Brain pericyte (primary cell): ENCODE data around the gene MCOLN1.

Experiments
- DNase-seq: peaks from one replicate; pipeline ENCODE4 v3.0.0-alpha.2; 2012; ENCODE audit warnings: low read depth, low spot score

The MCOLN1 gene

GRCh38 chr19:7522072-7522922 is at the start of gene MCOLN1:
Gene MCOLN1 (plus strand): TSS chr19:7522624. CDS start chr19:7522751, 127 bp downstream.
- DNase-seq, result peak; percentile 92

DNA sequence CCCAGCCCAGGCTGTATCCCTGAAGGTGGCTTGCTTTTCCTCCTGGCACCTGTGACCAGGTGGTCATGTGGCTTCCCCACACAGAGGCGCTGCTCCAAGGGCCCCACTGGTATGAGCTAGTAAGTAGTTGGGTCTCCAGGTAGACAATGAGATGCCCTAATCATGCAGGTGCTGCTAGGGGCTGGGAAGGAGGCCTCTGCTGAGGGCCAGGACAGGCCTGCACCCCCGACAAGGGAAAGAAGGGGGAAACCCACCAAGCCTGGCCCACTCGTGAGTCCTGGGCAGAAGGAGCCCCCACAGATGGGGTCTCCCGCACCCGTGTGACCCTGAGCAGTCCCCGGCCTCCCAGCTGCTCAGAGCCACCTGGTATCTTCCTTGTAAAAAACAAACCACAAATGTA is 46.8 kb upstream of the MCOLN1 start:
- no peak for DNase-seq

- no peak for DNase-seq
Observed at GRCh38 chr19:7476241-7476640, 46.2 kb upstream of the MCOLN1 start.

- DNase-seq, result no peak
Observed at GRCh38 chr19:7476777-7477494, 45.5 kb upstream of the MCOLN1 start.

DNA sequence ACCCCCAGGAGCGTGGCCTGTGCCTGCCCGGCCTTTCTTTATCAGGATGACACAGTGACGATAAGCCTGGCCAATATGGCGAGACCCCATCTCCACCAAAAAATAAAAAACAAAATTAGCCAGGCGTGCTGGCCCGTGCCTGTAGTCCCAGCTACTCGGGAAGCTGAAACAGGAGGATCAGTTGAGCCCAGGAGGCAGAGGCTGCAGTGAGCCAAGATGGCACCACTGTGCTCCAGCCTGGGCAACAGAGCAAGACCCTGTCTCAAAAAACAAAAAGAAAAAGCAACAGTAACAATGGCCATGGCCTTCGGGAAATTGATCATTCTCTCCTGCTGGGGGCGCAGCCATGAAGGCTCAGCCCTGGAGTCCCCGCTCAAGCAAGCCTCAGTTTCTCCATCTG is 44.7 kb upstream of the MCOLN1 start:
- no peak for DNase-seq

DNA sequence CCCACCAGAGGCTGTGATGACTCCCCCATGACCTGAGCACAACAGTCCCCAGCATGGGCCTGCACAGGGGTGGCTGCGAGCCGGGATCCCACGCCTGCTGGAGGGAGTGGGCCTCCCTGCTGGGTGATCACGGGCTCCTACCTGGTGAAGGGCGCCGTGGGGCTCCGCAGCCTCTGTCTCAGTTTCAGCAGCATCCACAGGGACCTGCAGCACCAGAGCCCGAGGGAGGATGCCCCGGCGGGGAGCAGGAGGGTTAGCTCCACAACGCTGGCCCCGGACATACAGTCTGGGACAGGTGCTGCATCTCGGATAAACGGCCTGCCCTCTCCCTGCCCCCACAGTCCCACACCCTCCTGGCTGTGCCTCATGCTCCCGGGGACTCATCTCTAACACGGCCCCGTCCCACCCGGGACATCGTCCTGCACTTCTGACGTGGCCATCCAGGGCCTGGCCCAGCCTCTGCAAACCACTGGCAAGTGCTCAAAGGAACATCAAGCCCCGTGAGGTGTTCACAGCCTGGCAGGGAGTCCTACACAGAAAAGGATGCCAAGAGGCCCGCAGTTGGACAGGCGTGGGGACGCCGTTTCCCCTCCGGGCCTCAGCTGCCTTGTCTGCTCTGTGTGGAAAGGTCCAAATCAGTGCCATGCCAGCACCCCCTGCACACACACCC is 44.1 kb upstream of the MCOLN1 start:
- DNase-seq, result no peak

DNA sequence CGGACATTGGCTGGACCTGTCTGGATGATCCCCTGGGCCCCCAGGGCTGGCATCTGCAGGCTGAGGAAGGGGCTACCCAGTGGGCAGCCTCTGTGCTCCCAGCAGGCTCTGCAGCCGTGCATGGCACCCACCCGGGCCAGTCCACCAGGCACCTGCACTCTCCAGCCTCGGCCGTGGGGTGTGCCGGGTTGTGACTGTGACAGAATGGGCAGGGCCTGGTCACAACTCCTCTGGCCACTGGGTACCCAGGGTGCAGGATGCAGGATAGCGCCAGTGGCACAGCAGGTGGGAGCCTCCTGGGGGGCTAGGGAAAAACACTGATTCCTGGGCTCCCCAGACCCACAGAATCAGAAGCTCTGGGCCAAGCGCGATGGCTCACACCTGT is 43.6 kb upstream of the MCOLN1 start:
- no peak for DNase-seq

- DNase-seq, result no peak
Observed at GRCh38 chr19:7480222-7480969, 42.0 kb upstream of the MCOLN1 start.

- DNase-seq, result no peak
Observed at GRCh38 chr19:7480970-7481255, 41.5 kb upstream of the MCOLN1 start.

DNA sequence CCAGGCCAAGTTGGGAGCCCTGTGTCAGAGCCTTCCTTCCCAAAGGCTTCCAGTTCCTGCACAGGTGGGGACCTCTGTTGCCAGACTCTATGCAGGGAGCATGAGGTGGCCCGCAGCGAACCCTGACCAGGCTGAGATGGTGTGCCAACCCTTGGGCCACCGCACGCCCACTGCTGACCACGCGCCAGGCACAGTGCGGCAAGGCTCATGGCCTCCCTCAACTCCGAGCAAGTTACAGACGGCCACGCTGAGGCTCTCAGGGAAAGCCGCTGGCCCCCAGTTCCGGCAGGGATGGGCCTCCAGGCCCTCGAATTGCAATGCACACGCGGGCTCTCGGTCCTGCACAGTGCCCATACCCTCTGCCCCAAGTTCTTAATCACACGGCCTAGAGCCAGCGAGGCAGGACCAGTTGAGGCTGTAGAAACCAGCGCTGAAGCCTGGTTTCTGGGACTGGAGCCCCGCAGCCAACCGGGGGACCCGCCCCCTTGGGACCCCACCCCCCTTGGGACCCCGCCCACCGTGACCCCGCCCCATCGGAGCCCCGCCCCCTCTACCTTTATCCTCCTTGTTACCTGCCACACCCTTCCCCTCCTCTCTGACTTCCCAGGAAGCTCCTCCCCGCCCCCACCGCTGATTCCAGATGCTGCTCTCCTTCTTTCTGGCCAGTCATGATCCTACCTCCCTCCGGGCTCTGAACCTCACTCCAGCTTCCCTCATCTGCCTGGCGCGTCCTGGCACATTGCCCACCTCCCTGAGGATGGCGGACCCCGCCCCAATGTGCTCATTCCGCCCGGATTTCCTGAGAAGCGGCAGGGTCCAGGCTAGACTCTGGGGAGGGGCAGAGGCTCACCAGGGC is 39.6 kb upstream of the MCOLN1 start:
- DNase-seq, result no peak

- DNase-seq, result no peak
Observed at GRCh38 chr19:7483720-7484201, 38.7 kb upstream of the MCOLN1 start.

DNA sequence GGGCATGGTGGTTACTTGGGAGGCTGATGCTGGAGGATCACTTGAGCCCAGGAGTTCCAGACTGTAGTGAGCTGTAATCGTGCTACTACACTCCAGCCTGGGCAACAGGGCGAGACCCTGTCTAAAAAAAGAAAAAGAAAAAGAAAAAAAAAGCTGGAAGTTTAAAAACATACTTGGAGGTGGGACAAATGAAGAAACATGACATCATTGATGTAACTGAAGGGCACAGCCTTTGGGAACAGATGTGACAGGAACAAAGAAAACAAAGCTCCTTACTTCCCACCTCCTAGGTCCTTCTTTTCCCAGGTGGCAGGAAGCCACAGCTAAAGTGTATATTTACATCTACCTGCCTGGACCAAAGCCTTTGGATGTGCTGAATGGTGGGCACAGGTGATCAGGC is 35.5 kb upstream of the MCOLN1 start:
- no peak for DNase-seq

- DNase-seq, result peak; percentile 70
Observed at GRCh38 chr19:7488736-7489353, 33.6 kb upstream of the MCOLN1 start, which contains the start of gene PEX11G. Gene PEX11G (minus strand): TSS chr19:7489035. CDS start chr19:7489010, 25 bp downstream.

- no peak for DNase-seq
Observed at GRCh38 chr19:7489609-7490044, 32.8 kb upstream of the MCOLN1 start.

- no peak for DNase-seq
Observed at GRCh38 chr19:7492142-7492541, 30.3 kb upstream of the MCOLN1 start.

GRCh38 chr19:7492558-7492957 is 29.9 kb upstream of the MCOLN1 start:
- DNase-seq, result no peak

DNA sequence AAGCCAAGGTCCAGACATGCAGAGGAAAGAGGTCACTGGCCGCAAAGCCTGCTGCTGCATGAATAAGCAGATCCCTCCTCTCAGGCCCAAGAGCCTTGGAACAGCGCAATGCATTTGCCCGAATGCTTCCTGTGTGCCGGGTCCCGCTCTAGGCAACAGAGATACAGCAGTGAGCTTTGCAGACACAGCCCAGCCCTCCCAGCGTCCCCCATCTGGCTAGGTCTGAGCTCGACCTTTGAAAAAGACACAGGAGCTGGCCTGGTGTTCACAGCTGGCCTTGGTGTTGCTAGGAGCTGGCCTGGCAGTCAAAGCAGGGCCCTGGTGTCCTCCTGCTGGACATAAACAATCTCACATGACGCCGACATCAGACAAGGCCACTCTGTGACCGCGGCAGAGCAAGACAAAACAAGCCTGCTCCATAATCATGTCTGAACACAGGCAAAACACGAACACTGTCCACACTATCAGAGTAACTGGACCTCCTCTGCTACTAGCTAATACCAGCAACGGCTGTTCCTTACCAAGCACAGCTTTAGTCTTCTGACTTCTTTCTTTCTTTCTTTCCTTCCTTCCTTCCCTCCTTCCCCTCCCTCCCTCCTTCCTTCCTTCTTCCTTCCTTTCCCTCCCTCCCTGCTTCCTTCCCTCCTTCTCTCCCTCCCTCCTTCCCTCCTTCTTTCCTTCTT is 27.9 kb upstream of the MCOLN1 start:
- no peak for DNase-seq

- no peak for DNase-seq
Observed at GRCh38 chr19:7497292-7497691, 25.1 kb upstream of the MCOLN1 start.

- no peak for DNase-seq
Observed at GRCh38 chr19:7500811-7501450, 21.5 kb upstream of the MCOLN1 start.
